Activated CD4-positive, alpha-beta T cell treated with anti-CD3 and anti-CD28 coated beads for 48 hours (primary cell): ENCODE data around the gene CCDC127.

Experiments
- DNase-seq: peaks from one replicate; pipeline ENCODE4 v3.0.0-alpha.2; 2020

The CCDC127 gene

DNA sequence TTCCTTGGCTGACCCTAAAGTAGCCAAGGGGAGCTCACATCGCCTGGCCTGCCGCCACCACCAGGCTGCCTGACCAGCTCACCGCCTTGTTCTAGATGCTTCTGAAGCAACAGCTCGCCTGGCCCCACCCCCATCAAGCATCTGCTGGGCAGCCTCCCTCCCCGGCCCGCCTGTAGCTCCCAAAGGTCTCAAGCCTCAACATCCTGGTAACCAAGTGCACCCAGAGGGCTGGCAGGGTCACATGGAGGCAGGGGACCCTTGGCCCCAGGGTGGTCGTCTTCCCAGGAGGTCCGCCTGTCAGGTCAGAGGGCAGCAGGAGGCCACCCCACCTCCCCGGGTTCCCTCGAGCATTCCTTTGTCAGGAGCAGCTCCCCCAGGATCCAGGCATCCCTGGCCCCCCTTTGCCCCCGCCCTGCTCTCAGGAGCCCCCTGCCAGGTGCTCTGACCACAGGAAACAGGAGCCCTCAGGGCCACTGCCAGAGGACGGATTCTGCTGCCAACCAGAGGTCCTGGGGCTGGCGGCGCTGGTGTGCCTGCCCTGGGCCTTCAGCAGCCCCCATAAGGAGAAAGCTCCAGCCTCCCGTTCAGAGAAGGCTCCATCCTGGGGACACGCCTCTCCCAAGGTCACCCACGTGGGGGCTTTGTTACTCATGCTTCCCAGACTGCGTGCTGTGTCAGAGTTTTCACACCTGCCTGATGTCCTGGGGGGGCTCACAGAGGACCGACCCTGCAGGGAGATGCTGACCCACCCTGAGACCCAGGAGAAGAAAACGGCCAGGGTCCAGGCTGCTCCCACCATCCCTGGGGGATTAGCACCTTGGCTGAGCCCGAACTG lies 30.1 kb downstream of the CCDC127 start:
- DNase-seq: no peak

DNA sequence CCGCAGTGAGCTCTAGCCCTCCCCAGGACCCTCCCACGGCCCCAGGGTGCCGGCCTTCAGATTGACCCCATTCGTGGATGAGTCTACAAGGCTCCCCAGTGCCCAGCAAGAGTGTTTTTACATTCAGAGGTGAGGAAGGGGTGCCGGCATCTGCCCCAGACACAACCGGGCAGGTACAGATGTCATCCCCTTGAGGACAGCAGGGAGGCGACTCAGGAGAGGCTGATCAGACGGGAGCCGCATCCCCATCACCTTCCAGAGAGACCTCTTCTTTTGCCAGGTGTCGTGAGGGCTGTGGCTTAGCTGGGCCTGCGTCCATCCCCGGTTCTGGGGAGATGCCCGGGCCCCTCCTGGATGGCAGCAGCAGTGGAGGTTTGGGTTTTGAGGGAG lies 30.9 kb downstream of the CCDC127 start:
- DNase-seq: no peak

DNA sequence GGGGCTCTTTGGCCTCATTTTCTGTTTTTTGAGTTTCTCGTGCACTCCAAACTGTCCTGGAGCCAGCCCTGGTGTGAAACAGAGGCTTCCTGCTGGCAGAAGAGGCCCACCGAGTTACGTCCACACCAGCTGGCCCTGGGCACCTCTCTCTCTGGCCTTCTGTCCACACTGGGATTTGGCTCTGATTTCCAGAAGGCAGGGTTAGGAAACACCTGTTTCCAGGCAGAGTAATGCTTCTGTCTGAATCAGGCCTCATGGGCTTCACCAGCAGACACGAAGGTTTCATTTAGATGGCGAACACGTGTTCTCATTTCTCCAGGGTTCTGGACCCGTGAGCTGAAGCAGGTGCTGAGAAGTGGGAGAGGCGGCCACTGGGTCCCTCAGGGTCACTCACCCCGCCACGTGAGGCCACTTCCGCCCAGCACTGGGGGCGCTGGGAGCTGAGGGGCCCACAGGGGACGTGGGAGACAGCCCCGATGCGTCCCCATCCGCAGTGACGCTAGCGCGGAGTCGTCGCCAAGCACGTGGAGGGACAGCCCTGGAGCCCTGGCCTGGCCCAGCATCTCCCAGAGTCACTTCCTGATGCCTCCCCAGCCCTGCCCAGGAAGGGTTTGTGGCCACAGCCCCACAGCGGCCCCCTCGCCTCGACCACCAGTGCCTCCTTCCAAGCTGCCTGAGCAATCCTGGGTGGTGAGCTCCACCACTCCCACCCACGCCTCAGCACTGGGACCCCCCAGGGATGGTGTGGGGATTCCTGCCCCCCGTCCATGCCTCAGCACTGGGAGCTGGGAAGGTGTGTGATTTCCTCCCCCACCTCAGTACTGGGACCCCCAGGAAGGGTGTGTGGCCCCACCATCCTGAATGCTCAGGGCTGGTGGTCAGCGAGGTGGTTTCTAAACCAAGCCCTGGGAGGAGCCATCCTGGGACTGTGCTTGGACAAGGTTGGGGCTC lies 31.6 kb downstream of the CCDC127 start:
- DNase-seq: no peak

DNA sequence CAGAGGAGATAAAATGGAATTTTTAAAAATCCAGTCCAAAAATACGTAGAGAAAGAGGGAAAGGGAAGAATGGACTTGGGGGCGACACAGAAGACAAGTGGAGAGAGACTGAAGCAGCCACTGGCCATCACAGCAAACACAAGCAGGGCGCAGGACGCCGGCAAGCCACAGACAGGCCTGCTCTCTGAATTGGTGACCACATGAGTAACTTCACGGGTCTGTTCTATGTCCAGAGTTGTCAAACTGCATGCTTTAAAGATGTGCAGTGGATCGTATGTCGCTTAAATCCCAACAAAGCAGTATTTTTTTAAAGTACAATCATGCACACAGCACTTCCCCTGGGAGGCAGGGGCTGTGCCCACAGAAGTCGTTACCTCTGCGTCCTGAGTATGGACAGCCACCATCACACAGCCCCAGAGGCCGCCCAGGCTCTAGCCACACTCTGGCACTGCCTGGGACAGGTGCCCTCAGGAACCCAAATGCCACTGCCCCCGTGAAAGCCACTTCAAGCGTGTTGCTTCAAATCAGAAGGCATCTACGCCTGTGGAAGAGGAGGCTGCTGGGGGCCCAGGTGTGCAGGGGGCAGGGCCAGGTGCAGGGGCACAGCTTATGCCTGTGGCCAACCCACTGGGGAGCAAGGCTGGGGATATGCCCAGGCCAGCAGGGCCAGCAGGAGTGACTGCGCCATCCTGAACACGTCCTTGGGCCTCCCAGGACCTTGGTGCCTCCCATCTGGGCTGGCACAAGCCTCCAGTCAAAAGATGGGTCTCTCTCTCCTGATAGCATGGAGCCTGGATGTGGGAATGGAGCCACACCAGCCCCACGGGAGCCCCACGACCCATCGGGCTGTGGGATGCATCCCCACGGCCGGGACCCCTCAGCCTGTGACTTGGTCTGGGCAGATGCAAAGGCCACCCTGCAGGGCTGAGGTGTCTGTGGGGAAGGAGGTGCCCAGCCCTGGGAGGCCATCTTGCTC lies 32.6 kb downstream of the CCDC127 start:
- DNase-seq: no peak

DNA sequence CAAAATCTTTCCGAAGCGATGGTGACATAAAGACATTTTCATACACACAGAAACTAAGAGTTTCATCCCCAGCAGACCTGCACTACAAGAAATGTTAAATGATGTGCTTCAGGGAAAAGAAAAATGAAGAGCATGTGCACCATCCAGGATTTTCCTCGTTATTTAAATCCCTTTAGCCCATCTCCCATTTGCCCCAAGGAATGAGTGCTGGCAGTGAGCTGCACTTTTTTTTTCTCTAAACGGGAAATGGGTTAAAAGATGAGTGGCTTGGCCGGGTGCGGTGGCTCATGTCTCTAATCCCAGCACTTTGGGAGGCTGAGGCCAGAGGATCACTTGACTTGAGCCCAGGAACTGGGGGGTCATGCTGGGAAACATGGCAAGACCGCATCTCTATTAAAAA lies 33.5 kb downstream of the CCDC127 start:
- DNase-seq: no peak

DNA sequence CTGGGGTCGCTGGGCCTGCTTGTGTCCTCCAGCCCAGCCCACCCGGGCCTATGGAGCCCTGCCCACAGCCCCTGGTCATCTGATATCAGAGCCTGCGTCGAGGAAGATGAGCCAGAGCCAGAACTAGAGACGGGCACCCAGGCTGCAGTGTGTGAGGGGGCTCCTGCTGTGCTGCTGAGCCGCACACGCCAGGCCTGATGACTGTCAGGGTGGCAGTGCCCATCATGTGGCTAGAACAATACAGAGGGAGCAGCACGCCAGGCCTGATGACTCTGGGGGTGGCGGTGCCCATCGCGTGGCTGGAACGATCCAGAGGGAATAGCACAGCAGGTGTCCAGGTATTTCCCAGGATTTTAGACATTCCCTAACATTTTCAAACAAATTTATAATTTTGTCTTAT lies 35.8 kb downstream of the CCDC127 start:
- no peak for DNase-seq

DNA sequence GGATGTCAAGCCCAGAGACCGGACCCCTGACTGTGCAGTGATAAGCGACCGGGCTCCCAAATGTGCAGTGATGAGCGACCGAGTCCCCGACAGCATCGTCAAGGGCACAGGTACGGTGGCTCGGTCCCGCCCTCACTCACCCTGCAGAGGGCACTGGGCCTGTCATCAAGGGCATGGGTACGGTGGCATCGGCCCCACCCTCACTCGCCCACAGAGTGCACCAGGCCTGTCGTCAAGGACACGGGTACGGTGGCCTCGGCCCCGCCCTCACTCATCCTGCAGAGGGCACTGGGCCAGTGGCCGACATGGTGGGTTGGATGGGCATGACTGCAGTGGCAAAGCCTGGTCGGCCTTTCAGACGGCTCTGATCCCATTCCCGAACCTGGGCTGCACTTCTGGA lies 36.4 kb downstream of the CCDC127 start:
- no peak for DNase-seq

DNA sequence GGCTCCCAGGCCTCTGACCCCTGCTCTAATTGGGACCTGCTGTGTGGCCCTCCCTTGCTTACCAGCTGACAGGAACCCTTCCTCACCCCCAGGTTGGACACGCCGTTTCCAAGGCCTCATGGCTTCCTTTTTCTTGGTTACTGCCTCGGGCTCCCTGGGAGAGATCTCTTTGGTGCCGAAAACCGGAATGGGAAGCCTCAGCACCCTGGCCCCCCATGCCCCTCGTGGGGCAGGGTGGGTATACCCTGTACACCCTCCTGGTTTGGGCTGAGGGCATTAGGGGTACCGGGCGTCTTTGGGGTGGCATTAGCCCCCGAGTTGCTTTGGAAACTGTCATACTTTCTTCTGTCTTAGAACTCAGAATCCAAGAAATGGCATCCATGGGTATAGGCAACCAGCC lies 36.8 kb downstream of the CCDC127 start:
- DNase-seq: no peak

DNA sequence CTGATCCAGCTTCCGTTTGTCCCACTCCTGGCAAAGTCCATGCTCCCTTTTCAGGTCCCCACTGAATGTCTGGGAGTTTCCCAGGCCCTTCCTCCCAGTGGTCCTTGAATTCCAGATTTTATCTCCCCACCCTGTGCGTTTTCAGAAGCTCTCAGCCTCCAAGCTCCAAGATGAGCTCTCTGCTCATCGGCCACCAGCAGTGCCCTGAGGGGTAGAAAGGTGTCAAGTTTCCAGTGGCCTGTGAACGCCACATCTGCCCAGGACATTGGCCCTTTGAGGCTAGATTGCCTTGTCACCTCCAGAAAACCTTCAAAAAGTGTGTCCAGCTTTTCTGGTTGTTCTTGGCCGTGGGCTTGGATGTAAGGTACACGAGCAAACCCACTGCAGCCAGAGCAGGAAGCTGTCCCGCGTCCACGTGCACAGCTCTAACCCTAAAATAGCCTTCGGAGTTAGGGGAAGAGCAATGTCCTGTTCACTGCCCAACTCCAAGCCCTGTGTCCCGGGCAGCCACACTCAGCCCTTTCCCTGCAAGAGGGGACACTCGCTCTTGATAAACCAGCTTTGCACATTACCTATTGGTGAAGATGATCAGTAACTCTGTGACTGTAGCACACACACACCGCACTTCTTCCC lies 37.6 kb downstream of the CCDC127 start:
- DNase-seq: no peak

DNA sequence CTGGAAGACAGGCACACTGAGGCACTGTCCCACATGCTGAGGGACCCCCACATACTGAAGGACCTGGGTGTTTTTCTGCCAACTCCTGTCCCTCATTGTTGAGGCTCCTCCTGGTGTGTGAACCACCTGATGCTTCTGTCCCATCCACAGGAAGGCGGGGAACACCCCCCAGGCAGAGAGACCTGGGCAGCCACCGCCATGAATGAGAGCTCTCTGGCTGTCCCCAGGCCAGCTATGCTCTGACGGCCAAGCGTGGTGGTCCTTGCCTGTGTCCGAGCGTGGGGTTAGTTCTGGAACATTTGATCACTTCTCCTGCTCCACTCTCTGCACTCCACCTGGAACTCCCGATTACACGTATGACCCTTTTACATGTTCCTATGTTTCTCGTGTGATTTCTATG lies 38.6 kb downstream of the CCDC127 start:
- no peak for DNase-seq

DNA sequence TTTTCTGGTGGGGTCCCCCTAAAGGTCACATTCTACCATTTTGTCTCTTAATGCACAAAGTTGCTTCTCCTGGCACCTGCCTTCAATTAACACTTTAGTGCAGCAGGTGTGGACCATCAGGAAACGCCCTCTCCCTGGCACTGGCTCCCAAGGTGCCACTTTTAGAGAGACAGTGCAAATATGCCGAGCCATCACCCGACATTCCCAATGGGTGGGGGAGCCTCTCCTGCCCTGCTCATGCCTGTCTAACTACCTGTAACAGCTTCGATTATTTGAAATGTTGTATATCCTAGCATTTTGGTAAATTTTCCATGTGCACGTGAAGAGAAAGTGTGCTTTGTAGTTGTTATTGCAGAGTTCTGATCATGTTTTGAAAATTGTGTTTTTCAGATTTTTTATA lies 39.8 kb downstream of the CCDC127 start:
- DNase-seq: no peak

DNA sequence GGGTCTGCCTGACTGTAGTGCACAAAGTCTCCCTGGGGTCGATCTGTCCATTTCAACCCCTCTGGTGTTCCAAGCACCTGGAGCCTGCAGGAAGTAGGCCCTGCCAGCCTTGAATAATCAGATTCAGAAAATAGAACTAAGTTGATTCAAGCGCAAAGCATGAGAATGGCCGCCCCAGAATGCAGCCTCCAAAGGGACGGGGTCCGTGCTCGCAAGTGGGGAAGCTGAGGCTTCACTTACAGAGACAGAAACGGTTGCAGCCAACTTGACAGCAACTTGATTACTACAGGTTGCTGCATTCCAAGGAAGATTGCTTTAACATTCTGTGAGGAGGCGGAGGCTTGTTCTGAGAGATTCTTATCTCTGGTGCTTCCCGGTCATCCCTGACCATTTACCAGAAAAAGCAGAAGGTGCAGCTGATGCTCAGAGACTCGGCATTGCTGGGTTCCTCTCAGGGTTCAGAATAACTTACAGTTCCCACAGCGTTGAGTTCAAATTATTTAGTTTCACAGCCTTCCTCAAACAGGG lies 41.6 kb downstream of the CCDC127 start:
- no peak for DNase-seq

DNA sequence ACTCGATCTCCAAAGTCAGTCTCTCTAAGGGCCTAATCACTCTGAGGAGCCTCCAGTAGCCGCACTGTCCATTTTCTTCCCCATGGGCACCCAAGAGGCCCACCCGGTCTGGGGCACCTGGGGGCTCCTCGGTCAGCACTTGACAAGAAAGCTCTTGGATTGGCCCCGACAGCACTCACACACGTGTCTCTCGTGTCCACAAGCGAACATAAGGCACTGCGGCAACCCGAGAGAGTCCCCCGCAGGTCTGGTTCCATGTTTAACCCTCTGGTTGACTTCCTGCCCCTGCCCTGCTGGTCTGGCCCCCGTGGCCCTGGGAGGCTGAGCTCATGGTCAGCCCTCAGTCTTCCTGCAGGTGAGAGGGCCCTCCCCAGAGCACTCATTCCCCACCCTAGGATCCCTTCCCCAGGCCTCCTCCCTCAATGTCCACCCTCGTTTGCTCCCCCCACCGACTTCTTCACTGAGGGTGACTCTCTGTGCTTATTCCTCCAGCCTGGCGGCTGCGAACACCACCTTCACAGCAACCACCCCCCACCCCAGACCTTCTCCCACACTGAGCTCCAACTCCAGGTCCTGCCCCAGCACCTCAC lies 43.0 kb downstream of the CCDC127 start:
- DNase-seq: no peak

DNA sequence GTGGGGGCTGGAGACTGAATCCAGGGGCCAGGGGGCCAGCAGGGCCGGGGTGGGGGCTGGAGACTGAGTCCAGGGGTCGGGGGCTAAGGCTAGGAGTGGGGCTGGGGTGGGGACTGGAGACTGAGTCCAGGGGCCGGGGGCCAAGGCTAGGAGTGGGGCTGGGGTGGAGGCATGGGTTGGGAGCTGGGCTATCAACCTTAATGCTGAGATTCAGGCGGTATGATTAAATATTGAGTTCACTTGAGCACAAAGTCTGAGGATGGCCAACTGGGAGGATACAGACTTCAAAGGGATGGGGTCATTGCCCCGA lies 43.7 kb downstream of the CCDC127 start:
- no peak for DNase-seq

DNA sequence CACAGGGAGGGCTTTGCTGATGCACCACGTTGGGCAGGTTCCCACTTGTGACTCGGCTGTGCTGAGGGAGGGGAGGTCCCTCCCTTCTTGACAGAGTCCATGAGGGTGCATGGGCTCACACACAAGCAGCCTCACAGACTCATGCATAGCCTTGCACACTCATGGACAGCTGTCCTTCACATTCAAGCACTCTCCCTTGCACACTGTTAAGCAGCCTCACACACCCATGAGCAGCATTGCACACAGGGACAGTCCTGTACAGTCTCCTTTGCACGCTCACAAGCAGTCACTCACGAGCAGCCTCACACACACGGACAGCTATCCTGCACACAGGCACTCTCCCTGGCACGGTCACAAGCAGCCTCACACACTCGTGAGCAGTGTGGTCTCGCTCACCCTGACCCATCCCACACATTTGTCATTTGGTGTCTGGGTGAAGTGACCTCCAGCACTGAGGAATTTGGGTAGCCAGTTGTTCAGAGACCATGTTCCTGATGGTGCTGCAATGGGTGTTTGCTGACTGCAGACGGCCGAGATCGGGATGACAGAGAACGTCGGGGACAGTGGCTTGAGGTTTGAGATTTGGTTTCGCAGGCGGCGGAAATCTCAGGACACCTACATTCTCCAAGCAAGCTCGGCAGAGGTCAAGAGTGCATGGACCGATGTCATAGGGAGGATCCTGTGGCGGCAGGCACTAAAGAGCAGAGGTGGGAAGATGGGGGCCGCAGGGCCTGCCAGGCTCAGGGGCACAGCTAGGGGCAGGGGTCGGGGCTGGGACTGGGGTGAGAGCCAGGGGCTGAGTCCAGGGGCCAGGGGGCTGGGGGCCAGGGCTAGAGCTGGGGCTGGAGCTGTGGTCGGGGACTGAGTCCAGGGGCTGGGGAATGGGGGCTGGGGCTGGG lies 44.3 kb downstream of the CCDC127 start:
- no peak for DNase-seq

DNA sequence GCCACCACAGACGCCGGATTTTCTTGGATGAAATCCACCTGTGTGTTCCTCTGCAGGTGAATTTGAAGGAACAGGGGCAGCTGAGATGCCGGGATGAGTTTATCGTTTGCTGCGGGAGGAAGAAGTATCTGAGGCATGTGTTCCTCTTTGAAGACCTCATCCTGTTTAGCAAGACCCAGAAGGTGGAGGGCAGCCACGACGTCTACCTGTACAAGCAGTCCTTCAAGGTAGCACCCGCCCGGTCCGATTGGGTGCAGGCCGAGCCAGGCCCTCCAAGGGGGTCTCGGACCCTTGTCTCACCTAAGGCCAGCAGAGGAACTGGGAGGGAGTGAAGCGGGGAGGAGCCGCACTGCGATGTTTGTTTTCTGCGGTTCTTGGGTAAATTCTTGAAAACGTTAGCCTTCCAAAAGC lies 45.1 kb downstream of the CCDC127 start:
- no peak for DNase-seq

DNA sequence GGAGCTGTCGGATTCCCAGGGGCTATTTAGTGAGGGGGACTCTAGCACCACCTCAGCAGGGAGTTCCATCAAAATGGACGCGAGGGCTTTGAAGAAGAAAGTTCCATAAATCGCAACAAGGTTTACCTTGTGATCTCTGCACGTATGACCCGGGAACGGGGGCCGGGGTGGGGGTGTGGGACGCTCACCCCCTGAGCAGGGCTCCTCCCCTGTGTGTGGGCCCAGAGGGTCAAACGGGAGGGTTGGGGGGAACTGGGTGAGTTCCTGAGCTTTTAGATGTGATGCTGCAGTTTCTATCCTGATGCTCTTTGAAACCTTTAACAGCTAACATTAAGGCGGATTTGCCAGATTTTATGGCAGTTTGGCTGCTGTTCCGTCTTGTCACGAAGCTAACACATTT lies 45.5 kb downstream of the CCDC127 start:
- no peak for DNase-seq

DNA sequence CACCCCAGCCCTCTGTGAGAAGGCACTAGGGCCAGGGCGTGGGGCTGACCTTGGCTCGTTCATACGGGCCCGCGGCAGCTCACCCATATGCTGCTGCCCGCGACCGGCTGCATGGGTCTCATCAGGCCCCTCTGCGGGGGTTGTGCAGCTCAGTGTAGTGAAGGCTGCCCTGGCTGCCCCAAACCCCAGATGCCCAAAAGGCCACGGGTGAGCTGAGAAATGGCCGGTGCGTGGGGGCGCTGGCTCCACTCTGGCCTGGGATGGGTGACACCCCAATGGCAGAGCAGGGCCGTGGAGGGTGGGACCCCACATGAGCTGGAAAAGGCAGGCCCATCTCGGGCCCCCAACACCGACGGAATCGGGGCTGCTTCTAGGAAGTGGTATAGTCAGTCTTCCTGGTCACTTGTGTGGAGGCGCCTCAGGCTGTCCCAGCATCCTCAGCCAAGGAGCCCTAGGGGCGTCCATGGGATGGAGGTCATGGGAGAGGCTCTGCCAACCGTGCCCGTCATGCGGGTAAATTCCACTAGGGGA lies 46.1 kb downstream of the CCDC127 start:
- no peak for DNase-seq

DNA sequence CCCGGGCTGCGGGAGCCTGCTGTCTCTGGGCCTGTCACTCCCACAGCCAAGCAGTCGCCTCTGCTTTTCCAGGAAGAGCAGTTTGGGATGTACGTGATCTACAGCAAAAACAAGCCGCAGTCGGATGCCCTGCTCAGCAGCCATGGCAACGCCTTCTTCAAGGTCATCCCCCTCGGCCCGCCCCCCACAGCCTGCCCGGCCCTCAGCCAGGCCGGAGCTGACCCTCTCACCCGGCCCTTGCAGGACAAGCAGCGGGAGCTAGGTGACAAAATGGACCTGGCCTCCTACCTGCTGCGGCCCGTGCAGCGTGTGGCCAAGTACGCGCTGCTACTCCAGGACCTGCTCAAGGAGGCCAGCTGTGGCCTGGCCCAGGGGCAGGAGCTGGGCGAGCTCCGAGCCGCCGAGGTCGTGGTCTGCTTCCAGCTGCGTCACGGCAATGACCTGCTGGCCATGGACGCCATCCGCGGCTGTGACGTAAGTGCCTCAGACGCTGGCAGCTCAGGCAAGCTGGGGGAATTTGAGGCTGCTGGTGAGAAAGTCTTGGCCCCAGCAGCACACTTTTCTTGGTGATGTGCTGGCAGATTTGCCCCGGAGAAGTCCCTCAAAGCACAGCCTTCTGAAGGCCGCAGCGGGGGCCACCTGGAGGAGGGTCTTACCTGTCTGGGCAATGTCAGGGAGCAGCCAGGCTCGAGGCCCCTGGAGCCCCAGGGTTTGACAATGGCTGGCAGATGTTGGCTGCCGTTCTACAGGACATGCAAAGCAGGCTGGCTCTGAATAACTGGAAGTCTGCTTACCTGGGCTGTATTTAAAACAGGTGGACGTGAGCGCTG lies 46.8 kb downstream of the CCDC127 start:
- no peak for DNase-seq

DNA sequence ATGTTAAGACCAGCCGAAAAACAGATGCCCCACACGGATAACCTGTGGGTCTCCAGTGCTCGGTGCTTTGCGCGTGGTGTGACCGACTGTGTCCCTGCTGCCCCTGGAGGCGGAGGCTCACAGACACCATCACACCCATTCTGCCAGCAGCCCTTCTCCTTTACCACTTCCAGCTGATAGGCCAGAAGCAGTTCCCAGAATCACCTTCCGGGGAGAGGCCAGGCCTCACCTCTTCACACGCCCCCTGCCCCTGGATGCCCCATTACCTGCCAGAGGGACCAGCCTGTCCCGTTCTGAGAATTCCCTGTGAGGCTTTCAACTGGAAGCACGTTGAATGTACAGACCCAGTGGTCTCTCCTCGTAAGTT lies 48.2 kb downstream of the CCDC127 start:
- no peak for DNase-seq
